Omental fat pad (tissue), 4 donors: Measurements from ENCODE around the gene ASRGL1. TPM values are rescaled to one million over a fixed set of nuclear protein-coding genes. Genes with fewer than 3 reads are reported as not detected.
"Not testable (repeated sequence)": the region's sequence is repeated elsewhere in the genome, so short reads cannot be mapped to it uniquely, and the experiment has no call there.

ENCODE experiments used
- ATAC-seq: fragments of 150-250 bp; one replicate; pipeline ENCODE4 v1.9.1; 2016; ENCODE audit warnings: mild to moderate bottlenecking, moderate library complexity; ENCODE audit not compliant: low FRiP score
- DNase-seq: peaks from one replicate; pipeline ENCODE4 v3.0.0-alpha.2; 2019; ENCODE audit warnings: low spot score
- total RNA-seq, 4 donors: library from RNA; depleted of rRNA; stranded (reverse); fragments of >200 nt; gene quantifications; one replicate each; pipeline ENCODE4 v1.1.0, GENCODE V29; 2016
- TF ChIP-seq, protein P1 (sequence below), 3 donors: fragments of 450-650 bp; IDR thresholded peaks; one replicate each; pipeline ENCODE4 v1.5.1; 2016 to 2017; ENCODE audit warnings: antibody characterized with exemption in 3 of 3, mild to moderate bottlenecking in 3 of 3, moderate library complexity in 2 of 3

ASRGL1 gene
- total RNA-seq, 4 donors from 2014 or later, result 7.1 to 57.9 (median 31.3) TPM

GRCh38 chr11:62359475-62359874 lies 22.2 kb downstream of the ASRGL1 start:
- DNase-seq (no peak), ATAC-seq (no peak)
- TF ChIP-seq, protein P1, sequence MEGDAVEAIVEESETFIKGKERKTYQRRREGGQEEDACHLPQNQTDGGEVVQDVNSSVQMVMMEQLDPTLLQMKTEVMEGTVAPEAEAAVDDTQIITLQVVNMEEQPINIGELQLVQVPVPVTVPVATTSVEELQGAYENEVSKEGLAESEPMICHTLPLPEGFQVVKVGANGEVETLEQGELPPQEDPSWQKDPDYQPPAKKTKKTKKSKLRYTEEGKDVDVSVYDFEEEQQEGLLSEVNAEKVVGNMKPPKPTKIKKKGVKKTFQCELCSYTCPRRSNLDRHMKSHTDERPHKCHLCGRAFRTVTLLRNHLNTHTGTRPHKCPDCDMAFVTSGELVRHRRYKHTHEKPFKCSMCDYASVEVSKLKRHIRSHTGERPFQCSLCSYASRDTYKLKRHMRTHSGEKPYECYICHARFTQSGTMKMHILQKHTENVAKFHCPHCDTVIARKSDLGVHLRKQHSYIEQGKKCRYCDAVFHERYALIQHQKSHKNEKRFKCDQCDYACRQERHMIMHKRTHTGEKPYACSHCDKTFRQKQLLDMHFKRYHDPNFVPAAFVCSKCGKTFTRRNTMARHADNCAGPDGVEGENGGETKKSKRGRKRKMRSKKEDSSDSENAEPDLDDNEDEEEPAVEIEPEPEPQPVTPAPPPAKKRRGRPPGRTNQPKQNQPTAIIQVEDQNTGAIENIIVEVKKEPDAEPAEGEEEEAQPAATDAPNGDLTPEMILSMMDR (IDR thresholded peaks at IDR 0.05), result no peak

DNA sequence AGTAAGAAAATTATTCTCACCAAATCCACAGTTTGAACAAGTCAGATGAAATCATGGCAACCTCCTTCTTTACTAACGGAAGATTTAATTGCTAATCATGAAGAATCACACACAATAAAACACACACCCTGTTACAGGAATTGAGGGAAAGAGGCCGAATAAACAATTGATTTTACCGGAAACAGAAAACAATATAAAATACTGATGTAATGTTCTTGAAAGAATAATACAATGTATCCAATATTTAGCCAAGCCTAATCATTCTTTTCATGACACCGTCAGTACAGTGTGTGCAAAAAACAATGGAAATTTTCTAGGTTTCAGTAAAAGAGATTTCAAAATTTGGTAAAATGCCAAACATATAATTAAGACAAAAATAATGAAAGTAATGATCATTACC lies 23.4 kb downstream of the ASRGL1 start:
- ATAC-seq (no peak), DNase-seq (no peak)
- TF ChIP-seq, protein P1 (IDR thresholded peaks at IDR 0.05), result no peak

GRCh38 chr11:62368861-62369477 lies 31.7 kb downstream of the ASRGL1 start:
- not testable (repeated sequence) for ATAC-seq, DNase-seq

DNA sequence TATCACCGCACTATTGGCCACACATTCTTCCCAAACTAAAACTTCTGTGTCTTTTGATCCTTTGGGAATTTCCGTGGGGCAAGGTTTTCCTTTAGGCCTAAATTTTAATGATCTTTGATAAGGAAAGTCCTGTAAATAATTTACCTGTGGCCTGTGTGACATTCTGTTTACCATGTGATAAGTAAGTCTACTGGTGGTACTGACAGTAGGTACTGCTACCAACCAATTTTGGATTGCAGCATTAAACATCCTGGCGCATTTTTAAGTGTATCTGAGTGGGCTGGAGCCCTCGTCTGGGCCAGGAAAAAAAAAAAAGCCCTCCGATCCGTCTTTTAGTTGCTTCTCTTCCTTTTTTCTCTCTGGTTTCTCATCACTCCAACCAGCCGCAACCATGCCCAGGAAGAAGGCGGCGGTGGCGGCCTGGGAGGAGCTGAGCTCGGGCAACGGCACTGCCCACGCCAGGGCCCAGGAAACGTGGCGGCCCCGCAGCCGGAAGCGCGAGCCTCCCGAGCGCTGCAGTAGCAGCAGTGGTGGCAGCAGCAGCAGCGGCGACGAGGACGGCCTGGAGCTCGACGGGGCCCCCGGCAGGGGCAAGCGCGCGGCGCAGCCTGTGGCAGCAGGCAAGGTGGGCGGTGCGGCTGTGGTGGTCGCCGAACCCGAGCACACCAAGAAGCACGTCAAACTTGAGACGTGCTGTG lies 33.6 kb downstream of the ASRGL1 start:
- no peak for ATAC-seq
- TF ChIP-seq, protein P1 (IDR thresholded peaks at IDR 0.05), result no peak
- no peak for DNase-seq

- TF ChIP-seq, protein P1 (IDR thresholded peaks at IDR 0.05), result no peak
- ATAC-seq (no peak), DNase-seq (no peak)
Observed at GRCh38 chr11:62372871-62373270, 35.6 kb downstream of the ASRGL1 start.

- TF ChIP-seq, protein P1 (IDR thresholded peaks at IDR 0.05), result no peak
- no peak for DNase-seq
- no peak for ATAC-seq
Observed at GRCh38 chr11:62373464-62374119, 36.3 kb downstream of the ASRGL1 start.

- no peak for ATAC-seq
- no peak for DNase-seq
- TF ChIP-seq, protein P1 (IDR thresholded peaks at IDR 0.05), result no peak
Observed at GRCh38 chr11:62374801-62375200, 37.6 kb downstream of the ASRGL1 start.
